Activated naive CD8-positive, alpha-beta T cell treated with anti-CD3 and anti-CD28 coated beads, Interleukin-2, amount 50 U/mL, for 24 hours (primary cell): ENCODE results near the gene MFAP2.

ENCODE experiments used
- ATAC-seq: fragments of 150-1000 bp; cut with Tn5 transposase; one replicate; pipeline ENCODE4 v1.10.0; 2021
- DNase-seq: peaks from one replicate; pipeline ENCODE4 v3.0.0; 2021
- H3K27ac Mint-ChIP-seq: one replicate; pipeline ENCODE4 v1.8.0; 2021; ENCODE audit warnings: mild to moderate bottlenecking, mixed read lengths
- H3K27me3 Mint-ChIP-seq: one replicate; pipeline ENCODE4 v1.8.0; 2021; ENCODE audit warnings: mixed read lengths
- H3K36me3 Mint-ChIP-seq: one replicate; pipeline ENCODE4 v1.8.0; 2021; ENCODE audit warnings: low read depth, mixed read lengths
- H3K4me1 Mint-ChIP-seq: one replicate; pipeline ENCODE4 v1.8.0; 2021; ENCODE audit warnings: mixed read lengths
- H3K4me3 Mint-ChIP-seq: one replicate; pipeline ENCODE4 v1.8.0; 2021; ENCODE audit warnings: mild to moderate bottlenecking, moderate library complexity, mixed read lengths
- H3K9me3 Mint-ChIP-seq: one replicate; pipeline ENCODE4 v1.8.0; 2021; ENCODE audit warnings: mixed read lengths

The MFAP2 gene

DNA sequence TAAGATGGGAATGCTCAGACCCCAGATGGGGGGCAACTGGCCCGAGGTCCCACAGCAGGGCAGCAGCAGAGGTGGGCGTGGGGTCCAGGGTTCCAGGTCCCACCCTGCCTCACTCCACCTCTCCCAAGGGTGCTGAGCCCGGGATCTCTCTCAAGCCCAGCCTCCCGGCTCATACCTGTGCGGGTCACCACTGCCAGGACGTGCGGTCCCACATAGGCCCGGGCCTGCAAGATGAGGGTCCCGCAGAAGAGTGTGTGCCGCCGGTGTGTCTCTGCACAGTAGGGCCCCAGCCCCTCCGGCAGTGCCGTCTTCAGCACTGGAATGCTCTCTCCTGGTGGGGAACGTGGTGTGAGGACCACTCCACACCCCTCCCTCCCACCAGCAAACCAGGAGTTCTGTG is 16.4 kb upstream of the MFAP2 start:
- Mint-ChIP-seq H3K4me3 (no peak overlapping the region), H3K27me3 (no peaks in the 10 kb centered on the region), H3K4me1 (no peaks in the 10 kb centered on the region), H3K27ac (no peak overlapping the region), H3K9me3 (no peaks in the 10 kb centered on the region), H3K36me3 (peaks cover 10% of the 10 kb centered on the region)
- no peak for ATAC-seq
- no peak for DNase-seq

GRCh38 chr1:16993521-16994038 is 13.2 kb upstream of the MFAP2 start:
- peaks cover 7% of the 10 kb centered on the region for H3K36me3 Mint-ChIP-seq
- no peak overlapping the region for H3K4me3 Mint-ChIP-seq
- ATAC-seq (no peak), DNase-seq (no peak)
- H3K27ac Mint-ChIP-seq: no peak overlapping the region
- H3K4me1 Mint-ChIP-seq: no peaks in the 10 kb centered on the region
- H3K9me3 Mint-ChIP-seq: no peaks in the 10 kb centered on the region
- no peaks in the 10 kb centered on the region for H3K27me3 Mint-ChIP-seq

DNA sequence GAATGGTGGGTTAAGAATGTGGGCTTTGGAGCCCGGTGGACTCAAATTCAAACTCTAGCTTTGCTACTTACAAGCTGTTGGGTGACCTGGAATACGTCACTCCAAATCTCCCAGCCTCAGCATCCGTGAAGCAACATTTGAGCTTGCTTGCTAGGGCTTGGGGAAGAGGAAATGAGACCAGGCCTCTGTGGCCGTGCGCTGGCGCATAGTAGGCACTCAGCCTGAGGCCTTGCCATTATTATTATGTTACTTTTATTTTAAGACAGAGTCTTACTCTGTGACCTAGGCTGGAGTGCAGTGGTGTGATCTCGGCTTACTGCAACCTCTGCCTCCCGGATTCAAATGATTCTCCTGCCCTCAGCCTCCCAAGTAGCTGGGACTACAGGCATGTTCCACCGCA is 12.3 kb upstream of the MFAP2 start:
- no peaks in the 10 kb centered on the region for H3K9me3 Mint-ChIP-seq
- H3K27me3 Mint-ChIP-seq: no peaks in the 10 kb centered on the region
- H3K4me1 Mint-ChIP-seq: no peaks in the 10 kb centered on the region
- H3K4me3 Mint-ChIP-seq: no peak overlapping the region
- DNase-seq (no peak), ATAC-seq (no peak)
- peaks cover 4% of the 10 kb centered on the region for H3K36me3 Mint-ChIP-seq
- no peak overlapping the region for H3K27ac Mint-ChIP-seq

GRCh38 chr1:16992102-16992501 is 11.7 kb upstream of the MFAP2 start:
- H3K27me3 Mint-ChIP-seq: no peaks in the 10 kb centered on the region
- DNase-seq: no peak
- H3K9me3 Mint-ChIP-seq: no peaks in the 10 kb centered on the region
- no peak overlapping the region for H3K4me3 Mint-ChIP-seq
- peaks cover 4% of the 10 kb centered on the region for H3K36me3 Mint-ChIP-seq
- no peak for ATAC-seq
- H3K4me1 Mint-ChIP-seq: no peaks in the 10 kb centered on the region
- H3K27ac Mint-ChIP-seq: no peak overlapping the region

DNA sequence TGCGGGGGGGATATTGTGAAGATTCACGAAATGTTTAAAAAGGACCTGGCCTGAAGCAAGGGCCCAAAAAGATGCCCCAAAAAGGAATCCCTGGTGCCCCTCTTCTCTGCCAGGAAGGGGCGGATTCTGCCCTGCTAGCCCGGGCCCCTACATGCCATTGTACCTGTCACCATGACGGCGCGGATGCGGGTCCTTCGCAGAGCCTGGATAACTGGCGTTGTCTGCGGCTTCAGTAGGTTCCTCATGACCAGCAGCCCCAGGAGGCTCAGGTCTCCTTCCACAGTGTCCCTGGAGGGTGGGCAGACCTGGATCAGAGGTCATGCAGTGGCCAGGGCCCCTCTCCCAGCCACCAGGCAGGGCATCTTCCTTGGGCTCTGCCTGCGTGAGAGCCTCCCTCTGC is 11.2 kb upstream of the MFAP2 start:
- no peaks in the 10 kb centered on the region for H3K9me3 Mint-ChIP-seq

GRCh38 chr1:16989676-16990391 is 9.4 kb upstream of the MFAP2 start:
- ATAC-seq (peak; percentile 21), DNase-seq (no peak)
- H3K4me1 Mint-ChIP-seq: no peaks in the 10 kb centered on the region
- no peaks in the 10 kb centered on the region for H3K9me3 Mint-ChIP-seq
- no peaks in the 10 kb centered on the region for H3K27me3 Mint-ChIP-seq
- no peak overlapping the region for H3K4me3 Mint-ChIP-seq
- peaks cover 5% of the 10 kb centered on the region for H3K36me3 Mint-ChIP-seq
- no peak overlapping the region for H3K27ac Mint-ChIP-seq

More for the DNA sequence above, 11.2 kb upstream of the MFAP2 start:
- Mint-ChIP-seq H3K27me3 (no peaks in the 10 kb centered on the region), H3K4me1 (no peaks in the 10 kb centered on the region), H3K36me3 (peaks cover 4% of the 10 kb centered on the region), H3K4me3 (no peak overlapping the region), H3K27ac (no peak overlapping the region)
- DNase-seq: no peak
- ATAC-seq: no peak

GRCh38 chr1:16988210-16988609 is 7.8 kb upstream of the MFAP2 start:
- ATAC-seq: no peak
- peaks cover 1% of the 10 kb centered on the region for H3K27me3 Mint-ChIP-seq
- H3K4me1 Mint-ChIP-seq: no peaks in the 10 kb centered on the region
- H3K4me3 Mint-ChIP-seq: no peak overlapping the region
- DNase-seq: no peak
- H3K36me3 Mint-ChIP-seq: peaks cover 4% of the 10 kb centered on the region
- no peaks in the 10 kb centered on the region for H3K9me3 Mint-ChIP-seq
- no peak overlapping the region for H3K27ac Mint-ChIP-seq

DNA sequence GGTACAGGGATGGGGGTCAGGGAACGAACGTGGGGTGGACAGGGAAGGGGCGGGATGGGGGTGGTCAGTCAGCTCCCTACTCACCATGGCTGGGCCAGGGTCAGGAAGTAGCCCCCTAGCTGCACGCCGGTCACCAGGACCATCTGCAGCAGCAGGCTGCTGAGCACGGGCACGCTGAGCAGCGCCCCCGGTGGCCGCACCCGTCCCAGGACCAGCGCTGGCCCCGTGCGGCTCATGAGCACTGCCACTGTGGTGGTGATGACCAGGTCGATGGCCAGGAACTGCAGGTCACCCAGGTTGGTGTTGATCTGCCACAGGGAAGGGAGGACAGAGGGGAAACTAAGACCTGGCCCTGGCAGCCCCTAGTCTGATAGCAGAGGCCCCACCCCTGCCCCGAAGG is 6.5 kb upstream of the MFAP2 start:
- Mint-ChIP-seq H3K27ac (no peak overlapping the region), H3K4me1 (no peaks in the 10 kb centered on the region), H3K9me3 (no peaks in the 10 kb centered on the region), H3K4me3 (no peak overlapping the region), H3K27me3 (peaks cover 7% of the 10 kb centered on the region), H3K36me3 (peaks cover 4% of the 10 kb centered on the region)
- DNase-seq: no peak
- ATAC-seq: no peak

DNA sequence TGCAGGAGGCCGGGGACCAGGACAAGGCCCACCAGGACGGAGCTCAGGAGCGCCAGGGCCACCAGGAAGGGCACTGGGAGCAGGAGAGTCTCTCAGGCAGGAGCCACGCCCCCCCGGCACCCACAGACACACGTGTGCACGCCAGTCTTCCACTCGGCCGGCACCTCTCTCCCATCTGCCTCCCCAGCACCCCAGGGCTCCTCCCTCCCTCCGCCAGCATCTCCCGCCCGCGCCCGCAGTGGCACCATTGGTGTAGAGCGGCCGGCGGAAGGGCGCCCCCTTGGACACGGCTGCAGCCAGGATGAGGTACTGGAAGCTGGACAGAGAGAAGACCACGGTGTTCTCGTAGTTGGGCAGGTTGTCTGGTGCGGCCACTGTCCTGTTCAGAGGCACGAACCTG is 6.1 kb upstream of the MFAP2 start:
- Mint-ChIP-seq H3K36me3 (peaks cover 4% of the 10 kb centered on the region), H3K27me3 (peaks cover 9% of the 10 kb centered on the region), H3K27ac (no peak overlapping the region), H3K9me3 (no peaks in the 10 kb centered on the region), H3K4me3 (no peak overlapping the region), H3K4me1 (no peaks in the 10 kb centered on the region)
- ATAC-seq (no peak), DNase-seq (no peak)

GRCh38 chr1:16986113-16986512 is 5.7 kb upstream of the MFAP2 start:
- no peaks in the 10 kb centered on the region for H3K9me3 Mint-ChIP-seq
- peaks cover 14% of the 10 kb centered on the region for H3K27me3 Mint-ChIP-seq
- H3K4me1 Mint-ChIP-seq: peaks cover 3% of the 10 kb centered on the region
- no peak for DNase-seq
- H3K27ac Mint-ChIP-seq: no peak overlapping the region
- H3K4me3 Mint-ChIP-seq: no peak overlapping the region
- peaks cover 4% of the 10 kb centered on the region for H3K36me3 Mint-ChIP-seq
- ATAC-seq: no peak

DNA sequence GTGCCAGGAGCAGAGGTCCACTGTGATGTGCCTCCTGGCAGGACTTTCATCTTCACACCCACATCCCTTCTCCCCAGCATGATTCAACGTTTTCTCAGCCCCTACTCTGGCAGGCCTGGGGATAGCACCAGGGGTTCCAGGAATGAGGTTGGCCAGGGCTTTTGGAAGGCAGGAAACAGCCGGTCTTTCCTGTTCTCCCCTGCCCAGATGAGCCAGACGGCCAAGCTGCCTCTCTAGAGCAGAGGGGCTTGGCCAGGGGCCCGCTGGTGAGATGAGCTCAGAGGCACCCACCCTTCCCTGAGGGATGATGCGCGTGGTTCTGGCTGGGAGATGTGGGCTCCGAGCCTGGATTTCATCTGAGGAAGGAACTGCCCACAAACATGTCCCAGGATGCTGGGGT is 4.3 kb upstream of the MFAP2 start:
- Mint-ChIP-seq H3K4me1 (peaks cover 8% of the 10 kb centered on the region), H3K9me3 (no peaks in the 10 kb centered on the region), H3K36me3 (peaks cover 4% of the 10 kb centered on the region), H3K27me3 (peaks cover 20% of the 10 kb centered on the region), H3K27ac (no peak overlapping the region), H3K4me3 (no peak overlapping the region)
- ATAC-seq (no peak), DNase-seq (no peak)

DNA sequence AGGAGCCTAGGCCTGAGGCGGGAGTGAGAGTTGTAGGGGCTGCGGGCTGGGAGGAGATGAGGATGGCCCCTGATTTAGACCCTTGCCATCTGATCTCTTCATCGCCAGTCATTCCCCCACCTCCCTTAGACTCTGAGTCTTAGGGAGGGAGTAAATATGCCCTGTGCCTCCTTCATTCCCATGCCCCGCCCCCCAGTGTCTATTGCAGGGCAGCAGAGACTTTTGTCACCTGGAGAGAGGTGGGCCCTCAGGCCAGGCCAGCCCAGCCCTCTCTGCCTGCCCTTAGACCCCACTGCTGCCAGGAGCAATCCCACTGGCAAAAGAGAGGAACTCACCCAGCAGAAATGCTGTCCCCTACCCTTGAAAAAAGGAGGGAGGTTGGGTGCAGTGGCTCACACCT is 3.2 kb upstream of the MFAP2 start:
- ATAC-seq: no peak

DNA sequence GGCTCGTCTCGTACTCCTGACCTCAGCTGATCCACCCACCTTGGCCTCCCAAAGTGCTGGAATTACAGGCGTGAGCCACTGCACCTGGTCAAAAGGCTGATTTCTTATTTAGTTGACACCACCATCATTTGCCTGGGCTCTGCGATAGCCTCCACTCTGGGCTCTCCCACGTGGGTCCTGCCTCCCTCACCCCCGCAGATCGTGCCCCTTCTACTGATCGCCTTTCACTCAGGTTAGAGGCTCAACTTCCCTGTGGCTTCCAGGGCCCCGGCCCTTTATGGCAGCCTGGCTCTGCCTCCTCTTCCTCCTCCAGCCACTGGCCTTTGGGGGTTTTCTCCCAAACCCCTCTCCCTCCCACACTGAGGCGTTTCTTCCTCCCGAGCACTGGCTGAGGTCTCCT is 2.5 kb upstream of the MFAP2 start:
- Mint-ChIP-seq H3K36me3 (peaks cover 4% of the 10 kb centered on the region), H3K4me1 (peaks cover 8% of the 10 kb centered on the region)
- ATAC-seq: no peak

More for the DNA sequence above, 3.2 kb upstream of the MFAP2 start:
- peaks cover 24% of the 10 kb centered on the region for H3K27me3 Mint-ChIP-seq
- no peak overlapping the region for H3K4me3 Mint-ChIP-seq
- no peaks in the 10 kb centered on the region for H3K9me3 Mint-ChIP-seq
- H3K27ac Mint-ChIP-seq: no peak overlapping the region
- H3K4me1 Mint-ChIP-seq: peaks cover 8% of the 10 kb centered on the region
- H3K36me3 Mint-ChIP-seq: peaks cover 4% of the 10 kb centered on the region
- DNase-seq: no peak

DNA sequence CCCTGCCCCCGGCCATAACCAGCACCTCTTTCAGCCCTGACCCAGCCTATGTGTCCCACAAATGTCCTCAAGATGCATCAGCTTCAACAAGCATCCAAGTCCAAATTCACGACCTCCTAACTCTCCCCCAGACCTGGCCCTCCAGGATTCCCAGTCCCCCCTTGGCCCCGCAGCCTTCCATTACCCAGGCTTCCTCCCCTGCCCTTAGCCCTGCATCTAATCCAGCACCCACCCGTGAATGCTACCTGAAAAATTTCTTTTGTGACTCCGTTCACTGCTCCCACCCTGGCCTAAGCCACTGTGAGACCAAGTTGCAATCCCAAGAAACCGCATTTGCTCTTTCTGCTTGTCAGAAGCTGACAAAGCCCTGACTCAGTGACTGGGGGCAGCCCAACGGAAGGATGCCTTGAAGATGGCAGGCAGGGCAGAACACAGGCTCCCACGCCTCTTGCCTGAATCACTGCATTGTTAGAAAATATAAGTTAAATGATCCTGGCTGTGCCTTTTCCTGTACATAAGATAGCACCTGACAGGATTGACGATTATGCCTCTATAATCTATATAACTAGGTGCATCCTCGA is 939 bp upstream of the MFAP2 start:
- H3K27ac Mint-ChIP-seq: peak overlapping the region; percentile 3
- peaks cover 4% of the 10 kb centered on the region for H3K36me3 Mint-ChIP-seq
- H3K9me3 Mint-ChIP-seq: no peaks in the 10 kb centered on the region
- peaks cover 8% of the 10 kb centered on the region for H3K4me1 Mint-ChIP-seq
- peaks cover 24% of the 10 kb centered on the region for H3K27me3 Mint-ChIP-seq
- H3K4me3 Mint-ChIP-seq: peak overlapping the region; percentile 28
- DNase-seq (no peak), ATAC-seq (no peak)

More for the DNA sequence above, 2.5 kb upstream of the MFAP2 start:
- Mint-ChIP-seq H3K4me3 (no peak overlapping the region), H3K9me3 (no peaks in the 10 kb centered on the region), H3K27me3 (peaks cover 24% of the 10 kb centered on the region), H3K27ac (no peak overlapping the region)
- no peak for DNase-seq

GRCh38 chr1:16979475-16980327 is 719 bp downstream of the MFAP2 start:
- H3K36me3 Mint-ChIP-seq: no peaks in the 10 kb centered on the region
- ATAC-seq (no peak), DNase-seq (no peak)
- H3K9me3 Mint-ChIP-seq: no peaks in the 10 kb centered on the region
- H3K27ac Mint-ChIP-seq: no peak overlapping the region
- peaks cover 24% of the 10 kb centered on the region for H3K27me3 Mint-ChIP-seq
- H3K4me3 Mint-ChIP-seq: no peak overlapping the region
- H3K4me1 Mint-ChIP-seq: peaks cover 8% of the 10 kb centered on the region
